Thyroid gland (tissue), 4 donors: ENCODE results near the gene KAZN. TPM values are rescaled to one million over a fixed set of nuclear protein-coding genes. Genes with fewer than 3 reads are reported as not detected.

Experiments used
- DNase-seq, 2 donors: peaks; one replicate each; pipeline ENCODE4 v3.0.0-alpha.2; 2019
- H3K27ac ChIP-seq, 3 donors: fragments of 200-600 bp; sonication (generic); 1 replicate in 2 of 3; 2 replicates in 1 of 3; pipeline ENCODE4 v1.5.1; 2016 to 2019; ENCODE audit warnings: mild to moderate bottlenecking in 1 of 3, moderate library complexity in 1 of 3
- H3K27me3 ChIP-seq: fragments of 200-600 bp; sonication (generic); one replicate; pipeline ENCODE4 v1.5.1; 2019
- H3K36me3 ChIP-seq, 2 donors: fragments of 200-600 bp; sonication (generic); one replicate each; pipeline ENCODE4 v1.5.1; 2016 to 2019
- H3K4me1 ChIP-seq, 2 donors: fragments of 200-600 bp; sonication (generic); one replicate each; pipeline ENCODE4 v1.5.1; 2017 to 2019
- H3K4me3 ChIP-seq, 3 donors: fragments of 200-600 bp; sonication (generic); replicated peaks in 1 of 3; 1 replicate in 2 of 3; 2 replicates in 1 of 3; pipeline ENCODE4 v1.5.1; 2016; ENCODE audit warnings: mild to moderate bottlenecking in 1 of 3
- H3K9me3 ChIP-seq: fragments of 200-600 bp; sonication (generic); one replicate; pipeline ENCODE4 v1.5.1; 2017
- CTCF ChIP-seq, 6 experiments: fragments of 200-600 bp in 3 of 6; fragments of 450-650 bp in 3 of 6; sonication (generic) in 3 of 6; IDR thresholded peaks; one replicate each; pipeline ENCODE4 v1.5.1; 2016 to 2019; ENCODE audit warnings: antibody characterized with exemption in 6 of 6, mild to moderate bottlenecking in 2 of 6, inconsistent platforms in 1 of 6, moderate library complexity in 1 of 6
- POLR2A ChIP-seq, 2 donors: fragments of 450-650 bp; IDR thresholded peaks; one replicate each; pipeline ENCODE4 v1.6.1; 2017; ENCODE audit warnings: antibody characterized with exemption in 2 of 2, mild to moderate bottlenecking in 2 of 2, moderate library complexity in 1 of 2
- WGBS, 2 donors: methylation state at CpG; one replicate each; pipeline ENCODE4 v1.1.5; 2017; 5-methylcytosine and 5-hydroxymethylcytosine counted together
- intact Hi-C: fragments of 100-400 bp; cut with DNase I; formaldehyde crosslinking; loops from one replicate; pipeline ENCODE4 v1.15.1; 2023
- total RNA-seq, 4 donors: library from RNA; depleted of rRNA; stranded (reverse); fragments of >200 nt; gene quantifications; one replicate each; pipeline ENCODE4 v1.2.3, GENCODE V29; 2016

KAZN gene
- total RNA-seq, 4 donors from 2014 or later: 14.8 to 28.6 (median 18.2) TPM

- no peak overlapping the region for H3K4me3 ChIP-seq
- intact Hi-C loops: no loop called here
- no peak for DNase-seq
- no peaks in the 10 kb centered on the region for H3K27me3 ChIP-seq
- no peak for TF ChIP-seq POLR2A (IDR thresholded peaks at IDR 0.05)
- TF ChIP-seq CTCF (IDR thresholded peaks at IDR 0.05): no peak
- H3K9me3 ChIP-seq: no peaks in the 10 kb centered on the region
- peaks cover 3 to 8% of the 10 kb centered on the region in 2 donors for H3K4me1 ChIP-seq
- H3K27ac ChIP-seq: no peak overlapping the region
- no peaks in the 10 kb centered on the region for H3K36me3 ChIP-seq
- WGBS, 2 donors: 62 to 79% methylated on average over 20 to 21 of the region's 21 CpGs
These were observed 134.7 kb downstream of the KAZN start for GRCh38 chr1:14733048-14733778.

GRCh38 chr1:14733779-14734140, 135.3 kb downstream of the KAZN start:
- no peak for DNase-seq
- H3K27me3 ChIP-seq: no peaks in the 10 kb centered on the region
- intact Hi-C loops: no loop called here
- H3K9me3 ChIP-seq: no peaks in the 10 kb centered on the region
- no peaks in the 10 kb centered on the region for H3K36me3 ChIP-seq
- 85 to 88% methylated on average over 8 to 10 of the region's 10 CpGs for WGBS, 2 donors
- no peak overlapping the region for H3K27ac ChIP-seq
- no peak overlapping the region for H3K4me3 ChIP-seq
- no peak for TF ChIP-seq CTCF (IDR thresholded peaks at IDR 0.05)
- no peak for TF ChIP-seq POLR2A (IDR thresholded peaks at IDR 0.05)
- peaks cover 3 to 8% of the 10 kb centered on the region in 2 donors for H3K4me1 ChIP-seq

GRCh38 chr1:14735841-14736240, 137.4 kb downstream of the KAZN start:
- no peak for DNase-seq
- intact Hi-C loops: no loop called here
- TF ChIP-seq CTCF (IDR thresholded peaks at IDR 0.05): no peak
- TF ChIP-seq POLR2A (IDR thresholded peaks at IDR 0.05): no peak
- H3K4me3 ChIP-seq: no peak overlapping the region
- WGBS, 2 donors: 83 to 87% methylated on average over 4 of the region's 4 CpGs
- H3K36me3 ChIP-seq: no peaks in the 10 kb centered on the region
- H3K4me1 ChIP-seq: peaks cover 3 to 8% of the 10 kb centered on the region in 2 donors
- H3K9me3 ChIP-seq: no peaks in the 10 kb centered on the region
- no peaks in the 10 kb centered on the region for H3K27me3 ChIP-seq
- no peak overlapping the region for H3K27ac ChIP-seq

GRCh38 chr1:14737561-14738094, 139.1 kb downstream of the KAZN start:
- no peak for DNase-seq
- Histone ChIP-seq H3K9me3 (no peaks in the 10 kb centered on the region), H3K27ac (no peak overlapping the region), H3K4me1 (peaks cover 4 to 18% of the 10 kb centered on the region in 2 donors), H3K36me3 (no peaks in the 10 kb centered on the region), H3K27me3 (no peaks in the 10 kb centered on the region), H3K4me3 (no peak overlapping the region)
- 82 to 85% methylated on average over 6 of the region's 6 CpGs for WGBS, 2 donors
- TF ChIP-seq POLR2A (IDR thresholded peaks at IDR 0.05) (no peak), CTCF (IDR thresholded peaks at IDR 0.05) (no peak)
- intact Hi-C loops: no loop called here

GRCh38 chr1:14738235-14738634, 139.8 kb downstream of the KAZN start:
- Histone ChIP-seq H3K27me3 (no peaks in the 10 kb centered on the region), H3K4me3 (no peak overlapping the region), H3K27ac (no peak overlapping the region), H3K36me3 (no peaks in the 10 kb centered on the region), H3K9me3 (no peaks in the 10 kb centered on the region), H3K4me1 (peaks cover 4 to 18% of the 10 kb centered on the region in 2 donors)
- TF ChIP-seq POLR2A (IDR thresholded peaks at IDR 0.05): no peak
- no peak for TF ChIP-seq CTCF (IDR thresholded peaks at IDR 0.05)
- WGBS, 2 donors: 81 to 87% methylated on average over 6 of the region's 6 CpGs
- DNase-seq: no peak
- intact Hi-C loops: no loop called here
